ENCODE measurements around the gene HDGF. TPM values are rescaled to one million over a fixed set of nuclear protein-coding genes. Genes with fewer than 3 reads are reported as not detected.

Gene HDGF
- 63.6 TPM for total RNA-seq

GRCh38 chr1:156751451-156751756 is at the start of gene HDGF:
Gene HDGF, minus strand, starts transcription at chr1:156751675. Its CDS starts 246 bp downstream, at chr1:156751429.
- FAIRE-seq (no peak), DNase-seq (ENCODE audit: low spot score in 2 of 2) (no peak)

- FAIRE-seq = no peak
- no peak for DNase-seq (ENCODE audit: low spot score in 2 of 2)
Observed at GRCh38 chr1:156797212-156797871, 45.9 kb upstream of the HDGF start.

GRCh38 chr1:156796340-156797097 is 45.0 kb upstream of the HDGF start:
- DNase-seq (ENCODE audit: low spot score in 2 of 2) (no peak), FAIRE-seq (no peak)

GRCh38 chr1:156795787-156796186 is 44.3 kb upstream of the HDGF start:
- no peak for DNase-seq (ENCODE audit: low spot score in 2 of 2)

GRCh38 chr1:156795374-156795733 is 43.9 kb upstream of the HDGF start:
- DNase-seq (ENCODE audit: low spot score in 2 of 2) (no peak), FAIRE-seq (no peak)

More at GRCh38 chr1:156795787-156796186, 44.3 kb upstream of the HDGF start:
- FAIRE-seq = no peak

- DNase-seq (ENCODE audit: low spot score in 2 of 2) = no peak
- no peak for FAIRE-seq
Observed at GRCh38 chr1:156794506-156795373, 43.3 kb upstream of the HDGF start.

GRCh38 chr1:156789621-156790318 is 38.3 kb upstream of the HDGF start:
- FAIRE-seq (no peak), DNase-seq (ENCODE audit: low spot score in 2 of 2) (no peak)

GRCh38 chr1:156788136-156788535 is 36.7 kb upstream of the HDGF start:
- FAIRE-seq (no peak), DNase-seq (ENCODE audit: low spot score in 2 of 2) (no peak)

- FAIRE-seq = no peak
Observed at GRCh38 chr1:156786640-156787039, 35.2 kb upstream of the HDGF start.

GRCh38 chr1:156785458-156785857 is 34.0 kb upstream of the HDGF start:
- DNase-seq (ENCODE audit: low spot score in 2 of 2) (no peak), FAIRE-seq (no peak)

More at GRCh38 chr1:156786640-156787039, 35.2 kb upstream of the HDGF start:
- no peak for DNase-seq (ENCODE audit: low spot score in 2 of 2)

- FAIRE-seq = no peak
- no peak for DNase-seq (ENCODE audit: low spot score in 2 of 2)
Observed at GRCh38 chr1:156781585-156782186, 30.2 kb upstream of the HDGF start.

GRCh38 chr1:156777573-156777972 is 26.1 kb upstream of the HDGF start:
- DNase-seq (ENCODE audit: low spot score in 2 of 2) = no peak
- no peak for FAIRE-seq

- DNase-seq (ENCODE audit: low spot score in 2 of 2) (no peak), FAIRE-seq (no peak)
Observed at GRCh38 chr1:156776942-156777341, 25.5 kb upstream of the HDGF start.

GRCh38 chr1:156775799-156776198 is 24.3 kb upstream of the HDGF start:
- no peak for DNase-seq (ENCODE audit: low spot score in 2 of 2)
- FAIRE-seq = no peak

- FAIRE-seq = no peak
Observed at GRCh38 chr1:156773607-156774006, 22.1 kb upstream of the HDGF start.

GRCh38 chr1:156772728-156773497 is 21.4 kb upstream of the HDGF start:
- no peak for DNase-seq (ENCODE audit: low spot score in 2 of 2)
- FAIRE-seq = no peak

More at GRCh38 chr1:156773607-156774006, 22.1 kb upstream of the HDGF start:
- no peak for DNase-seq (ENCODE audit: low spot score in 2 of 2)

- no peak for FAIRE-seq
- no peak for DNase-seq (ENCODE audit: low spot score in 2 of 2)
Observed at GRCh38 chr1:156772222-156772621, 20.7 kb upstream of the HDGF start.

- DNase-seq (ENCODE audit: low spot score in 2 of 2) (no peak), FAIRE-seq (no peak)
Observed at GRCh38 chr1:156768610-156769295, 17.3 kb upstream of the HDGF start.

All from frontal cortex (tissue), 4 donors.